NCI-H2081 (cell line): ENCODE results near the gene GNG13.
"Not testable (repeated sequence)": the region's sequence is repeated elsewhere in the genome, so short reads cannot be mapped to it uniquely, and the experiment has no call there.

Source experiments
- DNase-seq, 2 experiments: peaks; one replicate each; lab custom pipeline; 2025; lab: John Stamatoyannopoulos, UW

The GNG13 gene

GRCh38 chr16:778447-778846 lies 22.1 kb downstream of the GNG13 start:
- no peak for DNase-seq

GRCh38 chr16:777826-778225 lies 22.7 kb downstream of the GNG13 start:
- DNase-seq = no peak

GRCh38 chr16:776824-777223 lies 23.7 kb downstream of the GNG13 start:
- DNase-seq = no peak

GRCh38 chr16:776298-776697 lies 24.2 kb downstream of the GNG13 start:
- not testable (repeated sequence) for DNase-seq

- no peak for DNase-seq
These were observed 25.2 kb downstream of the GNG13 start for GRCh38 chr16:775236-775796.

- DNase-seq = no peak
These were observed 26.2 kb downstream of the GNG13 start for GRCh38 chr16:774086-775001.

GRCh38 chr16:772959-773358 lies 27.6 kb downstream of the GNG13 start:
- no peak for DNase-seq

- no peak for DNase-seq
These were observed 30.1 kb downstream of the GNG13 start for GRCh38 chr16:770411-770810.

- DNase-seq = no peak
These were observed 30.6 kb downstream of the GNG13 start for GRCh38 chr16:769934-770333.

- DNase-seq = no peak
These were observed 31.2 kb downstream of the GNG13 start for GRCh38 chr16:769184-769784.

GRCh38 chr16:768428-768827 lies 32.1 kb downstream of the GNG13 start:
- DNase-seq = no peak

- DNase-seq = no peak
These were observed 32.7 kb downstream of the GNG13 start for GRCh38 chr16:767743-768235.

GRCh38 chr16:766820-767640 lies 33.5 kb downstream of the GNG13 start:
- no peak for DNase-seq

GRCh38 chr16:766008-766819 lies 34.3 kb downstream of the GNG13 start:
- DNase-seq = no peak

- DNase-seq = no peak
These were observed 35.1 kb downstream of the GNG13 start for GRCh38 chr16:765488-765865.

- DNase-seq = no peak
These were observed 35.6 kb downstream of the GNG13 start for GRCh38 chr16:764848-765487.

- DNase-seq = no peak
These were observed 36.3 kb downstream of the GNG13 start for GRCh38 chr16:764184-764750.

GRCh38 chr16:763369-764183 lies 37.0 kb downstream of the GNG13 start:
- no peak for DNase-seq

GRCh38 chr16:762595-763268 lies 37.8 kb downstream of the GNG13 start:
- DNase-seq = no peak
